Right lobe of liver (tissue), 6 donors: Measurements from ENCODE around the gene STX7. TPM values are rescaled to one million over a fixed set of nuclear protein-coding genes. Genes with fewer than 3 reads are reported as not detected.

Experiments used
- ATAC-seq, 4 donors: fragments of 200-7000 bp; cut with Tn5 transposase; one replicate each; pipeline ENCODE4 v1.9.1; 2020; ENCODE audit warnings: mild to moderate bottlenecking in 4 of 4, moderate library complexity in 4 of 4
- DNase-seq, 3 donors: peaks; one replicate each; pipeline ENCODE4 v3.0.0-alpha.2; 2020
- H3K27ac ChIP-seq, 3 donors: fragments of 200-600 bp; one replicate each; pipeline ENCODE4 v1.8.0; 2022
- H3K27me3 ChIP-seq, 2 donors: fragments of 200-600 bp; one replicate each; pipeline ENCODE4 v1.8.0; 2022
- H3K36me3 ChIP-seq, 4 donors: fragments of 200-600 bp; sonication (generic) in 1 of 4; one replicate each; pipeline versions ENCODE4 v1.5.1 to v1.8.0; 2017 to 2022; ENCODE audit warnings: control low read depth in 1 of 4
- H3K4me1 ChIP-seq, 4 donors: fragments of 200-600 bp; sonication (generic) in 1 of 4; one replicate each; pipeline versions ENCODE4 v1.5.1 to v1.8.0; 2017 to 2022; ENCODE audit warnings: control low read depth in 1 of 4
- H3K4me3 ChIP-seq, 3 donors: fragments of 200-600 bp; one replicate each; pipeline ENCODE4 v1.8.0; 2022
- H3K9me3 ChIP-seq, 4 donors: fragments of 200-600 bp; sonication (generic) in 1 of 4; one replicate each; pipeline versions ENCODE4 v1.5.1 to v1.8.0; 2017 to 2022; ENCODE audit warnings: control low read depth in 1 of 4
- CTCF ChIP-seq, 4 donors: fragments of 200-600 bp in 3 of 4; fragments of 450-650 bp in 1 of 4; IDR thresholded peaks; one replicate each; pipeline versions ENCODE4 v1.5.1 to v1.8.0; 2016 to 2022; ENCODE audit warnings: antibody characterized with exemption in 4 of 4, mild to moderate bottlenecking in 2 of 4
- POLR2A ChIP-seq: fragments of 450-650 bp; IDR thresholded peaks from one replicate; pipeline ENCODE4 v1.6.1; 2017; ENCODE audit warnings: antibody characterized with exemption, mild to moderate bottlenecking
- WGBS: methylation state at CpG from one replicate; pipeline ENCODE4 v1.1.6; 2018; ENCODE audit warnings: low coverage, low lambda C conversion rate; ENCODE audit not compliant: insufficient coverage; ENCODE audit errors: missing lambda C conversion rate; 5-methylcytosine and 5-hydroxymethylcytosine counted together
- intact Hi-C, 2 donors: fragments of 100-400 bp; cut with DNase I; formaldehyde crosslinking; loops; one replicate each; pipeline versions ENCODE4 v1.11.2 to v1.14.1; 2022
- total RNA-seq, 6 experiments: library from RNA; depleted of rRNA in 2 of 6; stranded (reverse); fragments of >200 nt in 2 of 6; fragmentation: NEBNext Ultra II Directional in 3 of 6; extraction: Animal tissue kit (Norgen Biotek cat#: 25700) in 3 of 6; gene quantifications; one replicate each; pipeline versions ENCODE4 v1.1.0 to v1.2.4, GENCODE V29; 2016 to 2023
- donor health status: DM: no; HTN: yes; CAD: no.
- donor health status: DM: no; HTN: no; CAD: no.
- donor health status: DM: no; HTN: no; CAD: no.
- donor health status: DM: no; HTN: yes; CAD: no.
- donor health status: DM: no; HTN: yes; CAD: no.

Gene STX7
- total RNA-seq, 6 experiments from 2014 or later: 14.9 to 28.5 (median 17.0) TPM

DNA sequence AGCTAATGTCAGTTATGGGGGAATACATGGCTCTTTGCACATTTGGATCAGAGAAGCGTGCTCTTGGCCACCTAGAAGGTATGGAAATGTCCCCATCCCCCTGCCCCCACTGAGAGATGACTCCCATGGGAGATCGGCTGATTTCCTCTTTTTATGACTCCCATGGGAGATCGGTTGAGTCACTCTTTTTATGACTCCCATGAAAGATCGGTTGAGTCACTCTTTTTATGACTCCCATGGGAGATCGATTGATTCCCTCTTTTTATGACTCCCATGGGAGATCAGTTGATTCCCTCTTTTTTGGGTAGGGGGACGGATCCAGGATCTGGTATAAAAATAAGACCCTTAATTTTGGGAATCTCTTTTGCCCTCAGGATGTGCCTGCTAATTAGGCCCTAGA, 14.9 kb upstream of the STX7 start:
- 81% methylated on average over 6 of the region's 6 CpGs for WGBS
- TF ChIP-seq POLR2A: no peak
- TF ChIP-seq CTCF (IDR thresholded peaks at IDR 0.05): no peak
- DNase-seq (no peak), ATAC-seq (no peak)
- H3K27ac ChIP-seq: no peak overlapping the region
- intact Hi-C loops: loop anchor here (10.0 kb wide), 2 partner anchors 237 to 247 kb away; no protein-coding TSS in a partner anchor
- no peak overlapping the region for H3K4me3 ChIP-seq
- no peaks in the 10 kb centered on the region for H3K36me3 ChIP-seq
- H3K27me3 ChIP-seq: no peaks in the 10 kb centered on the region
- H3K4me1 ChIP-seq: no peaks in the 10 kb centered on the region
- H3K9me3 ChIP-seq: no peaks in the 10 kb centered on the region

DNA sequence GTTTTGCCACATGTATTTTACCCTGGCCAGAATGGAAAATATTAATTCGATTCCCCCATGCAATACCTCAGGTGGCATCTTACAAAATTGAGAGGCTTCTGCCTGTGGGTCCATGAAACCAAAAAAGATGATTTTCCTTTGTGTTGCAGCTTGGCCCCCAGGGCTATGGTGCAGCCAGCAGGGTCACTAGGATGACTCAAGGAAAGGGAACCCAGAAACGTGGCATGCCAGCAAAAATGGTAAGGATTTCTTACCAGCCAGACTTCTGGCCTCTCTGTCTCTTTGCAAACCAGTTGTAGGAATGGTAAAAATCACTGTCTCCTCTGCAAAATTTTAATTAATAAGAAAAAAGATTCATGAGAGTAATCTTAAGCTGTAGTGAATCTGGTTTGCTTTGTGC, 13.5 kb upstream of the STX7 start:
- TF ChIP-seq CTCF (IDR thresholded peaks at IDR 0.05) (no peak), POLR2A (no peak)
- Histone ChIP-seq H3K4me1 (no peaks in the 10 kb centered on the region), H3K27ac (no peak overlapping the region), H3K36me3 (no peaks in the 10 kb centered on the region), H3K4me3 (no peak overlapping the region), H3K27me3 (no peaks in the 10 kb centered on the region), H3K9me3 (no peaks in the 10 kb centered on the region)
- intact Hi-C loops: loop anchor here (10.0 kb wide), 2 partner anchors 238 to 248 kb away; no protein-coding TSS in a partner anchor
- no peak for DNase-seq
- ATAC-seq: no peak
- 53% methylated on average over 2 of the region's 2 CpGs for WGBS

GRCh38 chr6:132525866-132526265, 12.9 kb upstream of the STX7 start:
- H3K4me3 ChIP-seq: no peak overlapping the region
- no peak for ATAC-seq
- H3K9me3 ChIP-seq: no peaks in the 10 kb centered on the region
- intact Hi-C loops: loop anchor here (10.0 kb wide), 2 partner anchors 239 to 249 kb away; no protein-coding TSS in a partner anchor
- H3K36me3 ChIP-seq: no peaks in the 10 kb centered on the region
- H3K27ac ChIP-seq: no peak overlapping the region
- no peak for DNase-seq
- TF ChIP-seq POLR2A (no peak), CTCF (IDR thresholded peaks at IDR 0.05) (no peak)
- H3K27me3 ChIP-seq: no peaks in the 10 kb centered on the region
- WGBS: 58% methylated on average over 4 of the region's 4 CpGs
- H3K4me1 ChIP-seq: no peaks in the 10 kb centered on the region

- intact Hi-C loops: loop anchor here (10.0 kb wide), 2 partner anchors 240 to 250 kb away; no protein-coding TSS in a partner anchor
- H3K4me1 ChIP-seq: no peaks in the 10 kb centered on the region
These were observed 11.7 kb upstream of the STX7 start for GRCh38 chr6:132524646-132525045.

More at GRCh38 chr6:132524646-132525045, 11.7 kb upstream of the STX7 start:
- no peaks in the 10 kb centered on the region for H3K27me3 ChIP-seq
- H3K27ac ChIP-seq: no peak overlapping the region
- ATAC-seq: no peak
- WGBS: 81% methylated on average over 5 of the region's 5 CpGs
- no peak overlapping the region for H3K4me3 ChIP-seq
- H3K9me3 ChIP-seq: no peaks in the 10 kb centered on the region
- TF ChIP-seq POLR2A (no peak), CTCF (IDR thresholded peaks at IDR 0.05) (no peak)
- no peak for DNase-seq
- no peaks in the 10 kb centered on the region for H3K36me3 ChIP-seq
